ENCODE data around the gene THAP4. TPM values are rescaled to one million over a fixed set of nuclear protein-coding genes. Genes with fewer than 3 reads are reported as not detected.

Gene THAP4
- total RNA-seq, 2 donors from 2014 or later, result 44.4 to 59.0 TPM

DNA sequence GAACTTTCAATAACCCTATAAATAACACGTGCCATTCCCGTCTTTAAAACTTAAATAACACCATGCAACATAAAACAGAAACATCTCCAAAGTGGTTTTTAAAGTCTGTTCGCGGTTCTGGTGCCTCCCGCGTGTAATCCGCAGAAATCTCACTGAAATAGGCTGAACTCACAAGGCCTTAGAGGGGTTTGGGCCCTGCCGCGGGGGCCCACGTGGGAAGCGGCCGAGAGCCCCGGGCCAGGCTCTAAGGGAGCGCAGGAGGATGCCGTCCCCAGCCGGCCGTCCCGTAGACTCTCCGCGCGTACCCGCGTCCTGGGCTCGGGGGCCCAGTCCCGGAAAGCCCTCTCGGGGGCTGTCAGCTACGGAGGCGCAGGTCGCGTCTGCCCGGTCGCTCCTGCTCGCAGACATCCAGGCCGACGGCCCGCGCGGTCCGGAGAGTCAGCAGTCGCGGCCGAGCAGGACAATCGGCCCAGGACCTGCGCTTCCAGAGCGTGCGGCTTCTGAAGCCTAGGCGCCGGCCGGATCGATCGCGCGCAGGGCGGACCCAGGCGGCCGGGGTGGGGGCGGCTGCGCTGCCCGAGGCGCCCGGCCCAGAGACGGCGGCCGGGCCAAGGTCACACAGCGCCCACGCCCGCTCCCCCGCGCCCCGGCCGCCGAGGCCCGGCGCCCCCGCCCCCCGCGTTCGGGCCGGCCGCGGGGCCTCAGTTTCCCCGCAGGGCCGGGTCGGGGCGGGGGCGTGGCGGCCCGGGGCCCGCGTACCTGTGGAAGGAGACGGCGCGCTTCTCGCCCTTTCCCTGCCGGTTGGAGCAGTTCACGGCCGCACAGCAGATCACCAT is 558 bp downstream of the THAP4 start:
- 0 to 1% methylated on average over 7 to 64 of the region's 97 CpGs for WGBS, 2 donors
- intact Hi-C loops (cut with DNase I), result no loop called here
- H3K4me1 ChIP-seq, result peaks cover 34% of the 10 kb centered on the region

DNA sequence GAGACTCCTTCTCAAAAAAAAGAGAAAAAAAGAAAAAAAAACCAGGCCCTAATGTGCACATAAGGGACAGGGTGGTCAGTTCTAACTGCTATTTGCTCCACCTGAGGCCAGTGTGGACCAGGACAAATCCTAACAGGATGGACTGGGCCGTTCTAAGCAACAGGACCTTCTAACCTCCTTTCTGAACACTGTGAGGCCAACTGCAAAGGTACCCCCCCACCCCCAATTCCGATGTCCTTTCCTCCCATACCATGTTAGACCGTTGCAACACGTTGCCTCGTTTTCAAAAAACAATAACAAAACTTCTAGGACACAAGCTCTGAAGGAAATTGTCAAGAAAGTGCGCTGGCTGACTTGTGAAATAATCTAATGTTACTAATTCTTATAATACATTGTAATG is 1.2 kb downstream of the THAP4 start:
- Histone ChIP-seq H3K4me1 (peaks cover 34% of the 10 kb centered on the region), H3K9me3 (no peaks in the 10 kb centered on the region), H3K36me3 (replicated peaks in 1 of 2; ENCODE audit: insufficient read depth in 1 of 2, low read depth in 2 of 2) (peaks cover 0 to 10% of the 10 kb centered on the region in 2 donors), H3K27me3 (no peaks in the 10 kb centered on the region), H3K27ac (peak overlapping the region in 2 of 4 donors; percentile 99), H3K4me3 (peak overlapping the region in 1 of 2 donors; percentile 90)
- no peak for TF ChIP-seq POLR2A (IDR thresholded peaks at IDR 0.05)
- TF ChIP-seq, protein P1, sequence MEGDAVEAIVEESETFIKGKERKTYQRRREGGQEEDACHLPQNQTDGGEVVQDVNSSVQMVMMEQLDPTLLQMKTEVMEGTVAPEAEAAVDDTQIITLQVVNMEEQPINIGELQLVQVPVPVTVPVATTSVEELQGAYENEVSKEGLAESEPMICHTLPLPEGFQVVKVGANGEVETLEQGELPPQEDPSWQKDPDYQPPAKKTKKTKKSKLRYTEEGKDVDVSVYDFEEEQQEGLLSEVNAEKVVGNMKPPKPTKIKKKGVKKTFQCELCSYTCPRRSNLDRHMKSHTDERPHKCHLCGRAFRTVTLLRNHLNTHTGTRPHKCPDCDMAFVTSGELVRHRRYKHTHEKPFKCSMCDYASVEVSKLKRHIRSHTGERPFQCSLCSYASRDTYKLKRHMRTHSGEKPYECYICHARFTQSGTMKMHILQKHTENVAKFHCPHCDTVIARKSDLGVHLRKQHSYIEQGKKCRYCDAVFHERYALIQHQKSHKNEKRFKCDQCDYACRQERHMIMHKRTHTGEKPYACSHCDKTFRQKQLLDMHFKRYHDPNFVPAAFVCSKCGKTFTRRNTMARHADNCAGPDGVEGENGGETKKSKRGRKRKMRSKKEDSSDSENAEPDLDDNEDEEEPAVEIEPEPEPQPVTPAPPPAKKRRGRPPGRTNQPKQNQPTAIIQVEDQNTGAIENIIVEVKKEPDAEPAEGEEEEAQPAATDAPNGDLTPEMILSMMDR (IDR thresholded peaks at IDR 0.05), result no peak
- ATAC-seq, result no peak
- no peak for DNase-seq
- intact Hi-C loops (cut with DNase I), result no loop called here
- WGBS, 2 donors, result 11 to 19% methylated on average over 6 of the region's 6 CpGs

More for the DNA sequence above, 558 bp downstream of the THAP4 start:
- peaks cover 0 to 10% of the 10 kb centered on the region in 2 donors for H3K36me3 ChIP-seq (replicated peaks in 1 of 2; ENCODE audit: insufficient read depth in 1 of 2, low read depth in 2 of 2)
- no peaks in the 10 kb centered on the region for H3K27me3 ChIP-seq
- H3K4me3 ChIP-seq, result peak overlapping the region; percentile 23 to 90
- H3K9me3 ChIP-seq, result no peaks in the 10 kb centered on the region
- peak overlapping the region; percentile 94 to 99 (median 98) for H3K27ac ChIP-seq
- DNase-seq (peak; percentile 60 to 69 (median 66)), ATAC-seq (peak; percentile 66)
- TF ChIP-seq POLR2A (IDR thresholded peaks at IDR 0.05), result peak in 2 of 3 donors; percentile 24 to 25
- TF ChIP-seq, protein P1 (IDR thresholded peaks at IDR 0.05), result no peak

DNA sequence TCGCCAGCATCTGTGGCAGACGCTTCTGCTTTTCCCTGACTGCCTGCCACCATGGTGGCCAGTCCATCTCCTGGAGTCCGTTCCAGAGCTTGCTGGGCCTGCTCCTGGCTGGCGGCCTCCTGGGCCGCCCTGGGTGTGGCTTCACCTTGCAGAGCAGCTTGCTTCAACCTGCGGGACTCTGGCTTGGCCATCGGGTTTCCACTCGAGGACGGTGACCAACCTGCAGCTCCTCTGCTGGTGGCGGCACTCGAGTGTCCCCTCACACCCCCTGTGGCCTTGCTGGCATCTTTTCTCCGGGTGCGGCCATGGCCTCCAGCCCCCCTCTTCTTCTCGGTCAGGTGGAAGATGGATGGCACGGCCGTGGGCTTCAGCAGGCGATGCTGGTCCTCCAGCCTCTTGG is 3.4 kb downstream of the THAP4 start:
- Histone ChIP-seq H3K4me1 (peaks cover 19% of the 10 kb centered on the region), H3K9me3 (no peaks in the 10 kb centered on the region), H3K27ac (no peak overlapping the region), H3K4me3 (no peak overlapping the region), H3K36me3 (replicated peaks in 1 of 2; ENCODE audit: insufficient read depth in 1 of 2, low read depth in 2 of 2) (peaks cover 0 to 10% of the 10 kb centered on the region in 2 donors), H3K27me3 (no peaks in the 10 kb centered on the region)
- WGBS, 2 donors, result 86 to 92% methylated on average over 10 to 16 of the region's 17 CpGs
- ATAC-seq (no peak), DNase-seq (no peak)
- TF ChIP-seq, protein P1 (IDR thresholded peaks at IDR 0.05), result no peak
- TF ChIP-seq POLR2A (IDR thresholded peaks at IDR 0.05), result no peak
- intact Hi-C loops (cut with DNase I), result no loop called here

DNA sequence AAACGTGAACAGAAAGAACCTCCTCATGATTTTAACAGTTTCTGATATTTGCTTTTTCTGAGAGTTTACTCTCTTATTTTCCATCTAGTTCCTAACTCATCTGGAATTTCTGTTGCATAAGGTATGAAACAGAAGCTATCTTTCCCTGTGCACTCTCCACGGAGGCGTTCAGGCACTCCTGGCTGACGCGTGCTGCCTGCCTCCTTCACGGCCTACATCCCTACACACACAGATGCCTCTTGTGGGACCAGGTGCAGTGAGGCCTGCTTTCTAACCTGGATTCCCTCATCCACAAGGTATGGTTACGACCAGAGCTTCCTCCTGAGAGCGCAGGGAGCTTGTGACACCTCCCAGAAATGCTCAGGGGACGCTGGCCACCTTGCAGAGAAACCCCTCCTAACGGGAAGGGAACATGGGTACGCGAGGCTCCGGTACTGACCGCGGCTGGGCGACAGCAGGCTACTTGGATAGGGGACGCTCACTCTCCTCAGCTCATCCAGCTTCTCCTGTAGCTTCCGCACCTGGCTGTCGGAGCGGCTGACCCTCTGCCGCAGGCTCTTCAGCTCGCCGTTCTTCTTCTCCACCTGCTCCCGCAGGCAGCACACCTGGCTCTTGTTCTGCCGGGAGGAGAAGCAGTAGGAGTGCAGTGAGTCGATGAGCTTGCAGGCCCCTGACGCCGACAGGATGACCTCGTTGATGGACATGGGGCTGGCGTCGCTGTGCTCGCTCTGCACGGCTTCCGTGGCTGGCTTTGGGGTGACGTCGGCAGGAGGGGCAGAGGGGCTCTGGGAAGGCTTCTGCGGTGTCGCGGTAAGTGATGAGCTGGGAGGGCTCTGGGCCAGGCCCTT is 4.3 kb downstream of the THAP4 start:
- Histone ChIP-seq H3K4me3 (no peak overlapping the region), H3K36me3 (replicated peaks in 1 of 2; ENCODE audit: insufficient read depth in 1 of 2, low read depth in 2 of 2) (peaks cover 0 to 10% of the 10 kb centered on the region in 2 donors), H3K4me1 (peaks cover 20% of the 10 kb centered on the region), H3K9me3 (no peaks in the 10 kb centered on the region), H3K27me3 (no peaks in the 10 kb centered on the region), H3K27ac (no peak overlapping the region)
- DNase-seq, result no peak
- WGBS, 2 donors, result 93 to 96% methylated on average over 31 to 36 of the region's 39 CpGs
- no peak for TF ChIP-seq POLR2A (IDR thresholded peaks at IDR 0.05)
- TF ChIP-seq, protein P1 (IDR thresholded peaks at IDR 0.05), result no peak
- intact Hi-C loops (cut with DNase I), result no loop called here
- ATAC-seq, result no peak

Measured in body of pancreas (tissue), 4 donors.